GM19395 (cell line): ENCODE data around the gene WDR90.

Experiments used
- ATAC-seq: cut with Tn5 transposase; IDR thresholded peaks from one replicate; pipeline ENCODE4 v1.9.1; 2021; ENCODE audit warnings: mild to moderate bottlenecking, moderate library complexity; ENCODE audit not compliant: unreplicated experiment

Gene WDR90

GRCh38 chr16:648781-649589 is at the start of gene WDR90:
TSS of gene WDR90 (plus strand) at chr16:649365. CDS start at chr16:649417, 52 bp downstream.
- peak; percentile 75 for ATAC-seq

DNA sequence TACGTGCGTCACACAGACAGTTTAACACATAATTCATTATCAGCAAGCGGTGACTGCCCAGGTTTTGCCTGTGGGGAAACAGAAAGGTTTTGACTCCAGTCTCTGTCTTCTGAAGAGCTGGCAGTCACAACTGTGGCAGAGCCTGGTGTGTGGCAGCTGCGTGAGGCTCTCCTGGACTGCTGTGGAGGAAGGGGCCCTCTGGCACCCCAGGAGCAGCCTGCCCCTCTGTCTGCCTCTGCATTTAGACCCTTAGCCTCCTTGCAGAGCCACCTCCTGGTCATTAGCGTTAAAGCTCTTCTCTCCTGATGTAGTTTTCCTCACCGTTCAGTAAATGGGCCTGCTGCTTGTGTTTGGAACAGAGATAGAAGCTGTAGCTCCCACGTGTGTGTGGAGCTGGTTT is 48.4 kb upstream of the WDR90 start:
- ATAC-seq, result no peak

DNA sequence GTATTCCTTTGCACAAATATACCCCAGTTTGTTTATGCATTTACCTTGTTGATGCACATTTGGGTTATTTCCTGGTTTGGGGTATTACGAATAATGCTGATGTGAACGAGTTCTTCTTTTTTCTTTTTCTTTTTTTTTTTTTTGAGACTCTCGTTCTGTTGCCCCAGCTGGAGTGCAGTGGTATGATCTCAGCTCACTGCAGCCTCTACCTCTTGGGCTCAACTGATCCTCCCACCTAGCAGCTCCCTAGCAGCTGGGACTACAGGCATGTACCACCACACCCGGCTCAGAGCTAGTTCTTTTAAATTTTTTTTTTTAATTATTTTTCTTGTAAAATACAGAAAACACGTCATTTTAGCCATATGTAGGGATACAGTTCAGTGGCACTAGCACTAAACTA is 45.2 kb upstream of the WDR90 start:
- ATAC-seq, result no peak

DNA sequence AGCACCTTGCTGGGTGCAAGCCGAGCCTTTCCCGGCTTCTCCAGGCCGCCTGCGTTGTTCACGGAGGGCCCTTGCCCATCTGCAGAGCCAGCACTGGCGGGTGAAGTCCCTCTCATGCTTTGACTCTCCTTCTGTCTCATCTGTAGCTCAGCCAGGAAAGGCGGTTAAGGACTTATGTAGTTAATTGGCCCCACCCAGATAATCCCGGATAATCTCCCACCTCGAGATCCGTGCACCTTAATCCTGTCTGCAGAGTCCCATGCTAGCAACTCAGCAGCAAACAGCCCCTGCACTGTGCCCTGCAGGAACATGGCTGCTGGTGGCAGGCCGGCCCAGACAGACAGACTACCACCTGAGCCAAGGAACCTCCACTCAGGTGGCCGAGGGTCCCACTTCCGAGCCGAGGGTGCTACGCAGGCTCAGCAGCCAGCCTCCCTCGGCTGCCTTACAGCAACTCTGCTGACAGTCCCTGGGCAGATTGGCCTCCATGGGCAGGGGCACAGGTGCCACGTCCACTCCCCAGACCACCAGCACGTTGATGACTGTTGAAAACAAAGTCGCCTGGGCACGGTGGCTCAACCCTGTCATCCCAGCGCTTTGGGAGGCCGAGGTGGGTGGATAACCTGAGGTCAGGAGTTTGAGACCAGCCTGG is 42.4 kb upstream of the WDR90 start:
- no peak for ATAC-seq

- ATAC-seq, result no peak
These were observed 41.1 kb upstream of the WDR90 start for GRCh38 chr16:608019-608418.

DNA sequence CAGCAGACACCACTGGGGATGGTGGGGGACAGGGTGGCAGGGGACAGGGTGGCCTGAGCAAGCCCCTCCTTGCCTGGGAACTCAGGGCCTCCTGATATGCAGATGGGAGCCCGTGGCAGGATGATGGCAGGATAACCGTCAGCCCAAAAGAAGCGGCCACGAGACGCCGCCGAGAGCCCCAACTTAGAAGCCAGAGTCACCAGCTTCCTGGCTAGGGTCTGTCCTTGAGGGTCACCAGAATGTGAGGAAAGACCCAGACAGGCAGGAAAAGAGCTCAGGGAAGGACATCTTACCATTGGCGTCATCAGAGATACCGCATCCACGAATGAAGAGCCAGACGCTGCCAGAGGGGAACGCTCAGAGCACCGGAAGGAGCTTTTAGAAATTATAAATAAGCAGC is 39.8 kb upstream of the WDR90 start:
- no peak for ATAC-seq

DNA sequence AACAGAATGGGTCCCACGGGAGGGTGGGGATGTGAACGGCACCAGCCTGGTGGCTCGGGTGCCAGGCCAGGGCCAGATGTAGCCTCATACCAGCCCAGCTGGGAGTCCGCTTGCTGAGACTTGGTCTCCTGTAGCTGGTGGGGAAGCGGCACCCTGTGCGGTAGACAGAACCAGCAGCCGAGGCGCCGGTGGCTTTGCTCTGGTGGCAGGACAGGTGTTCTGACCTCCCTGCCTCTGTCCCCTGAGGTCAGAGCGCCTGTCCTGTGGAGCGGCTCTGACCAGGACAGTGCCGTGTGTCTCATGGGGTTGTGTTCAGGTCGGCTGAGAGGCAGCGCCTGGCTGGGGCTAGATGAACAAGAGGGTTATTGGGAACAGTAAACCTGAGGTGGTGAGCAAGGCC is 39.2 kb upstream of the WDR90 start:
- no peak for ATAC-seq

- no peak for ATAC-seq
These were observed 38.4 kb upstream of the WDR90 start for GRCh38 chr16:610513-611381.

- no peak for ATAC-seq
These were observed 34.0 kb upstream of the WDR90 start for GRCh38 chr16:615122-615521.

DNA sequence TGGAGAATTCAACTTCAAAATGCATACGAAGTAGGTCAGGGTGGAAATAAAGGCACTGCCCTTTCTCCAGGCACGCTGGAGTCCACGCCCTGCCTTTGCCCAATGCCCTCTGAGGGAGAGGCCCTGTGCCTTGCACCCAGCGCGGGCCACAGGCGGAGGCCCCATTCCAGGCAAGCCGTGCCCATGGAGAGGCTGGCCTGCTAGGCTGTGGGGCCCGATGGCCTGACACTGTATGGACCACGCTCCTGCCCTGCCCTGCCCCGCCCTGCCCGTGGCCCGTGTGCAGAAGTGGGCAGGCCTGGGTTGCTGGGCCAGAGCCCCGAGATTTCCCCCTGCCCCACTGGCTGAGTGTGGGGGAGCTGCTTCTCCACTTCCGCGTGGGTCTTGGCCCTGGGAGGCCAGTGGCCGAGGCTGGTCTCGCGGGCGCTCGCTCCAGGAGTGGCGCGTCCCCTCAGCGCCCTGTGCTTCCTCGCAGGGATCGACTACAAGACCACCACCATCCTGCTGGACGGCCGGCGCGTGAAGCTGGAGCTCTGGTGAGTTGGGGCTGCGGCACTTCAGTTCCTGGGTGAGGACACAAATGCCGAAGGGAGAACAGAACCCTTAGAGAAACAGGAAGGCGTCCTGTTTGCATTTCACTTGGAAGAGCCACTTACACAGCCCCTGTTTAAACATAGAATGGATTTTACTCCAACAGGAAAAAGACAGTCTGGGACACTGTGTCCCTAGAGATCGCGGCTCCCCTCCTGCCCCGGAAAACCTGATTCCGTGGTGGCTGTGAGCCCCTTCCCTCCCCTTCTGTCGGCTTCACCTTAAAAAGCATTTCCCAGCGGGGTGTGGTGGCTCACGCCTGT is 32.2 kb upstream of the WDR90 start:
- ATAC-seq, result no peak

DNA sequence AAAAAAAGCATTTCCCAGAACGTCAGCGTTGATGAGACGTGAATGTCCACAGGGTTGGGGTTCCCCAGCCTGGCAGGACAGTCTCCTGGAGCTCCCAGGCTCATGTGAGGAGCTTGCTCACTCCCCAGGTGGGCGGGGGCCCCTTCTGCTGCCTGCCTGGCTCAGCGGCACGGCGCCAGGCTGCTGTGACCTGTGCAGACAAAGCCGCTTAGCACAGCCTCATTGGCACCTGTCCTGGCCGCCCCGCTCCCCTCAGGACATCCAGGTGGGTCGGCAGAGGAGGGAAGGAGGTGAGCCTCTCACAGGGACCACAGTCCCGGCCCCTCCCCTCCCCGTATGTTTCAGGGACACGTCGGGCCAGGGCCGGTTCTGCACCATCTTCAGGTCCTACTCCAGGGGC is 31.3 kb upstream of the WDR90 start:
- ATAC-seq, result no peak

GRCh38 chr16:619476-620100 is 29.6 kb upstream of the WDR90 start:
- ATAC-seq, result no peak

GRCh38 chr16:620700-621525 is 28.3 kb upstream of the WDR90 start:
- no peak for ATAC-seq

DNA sequence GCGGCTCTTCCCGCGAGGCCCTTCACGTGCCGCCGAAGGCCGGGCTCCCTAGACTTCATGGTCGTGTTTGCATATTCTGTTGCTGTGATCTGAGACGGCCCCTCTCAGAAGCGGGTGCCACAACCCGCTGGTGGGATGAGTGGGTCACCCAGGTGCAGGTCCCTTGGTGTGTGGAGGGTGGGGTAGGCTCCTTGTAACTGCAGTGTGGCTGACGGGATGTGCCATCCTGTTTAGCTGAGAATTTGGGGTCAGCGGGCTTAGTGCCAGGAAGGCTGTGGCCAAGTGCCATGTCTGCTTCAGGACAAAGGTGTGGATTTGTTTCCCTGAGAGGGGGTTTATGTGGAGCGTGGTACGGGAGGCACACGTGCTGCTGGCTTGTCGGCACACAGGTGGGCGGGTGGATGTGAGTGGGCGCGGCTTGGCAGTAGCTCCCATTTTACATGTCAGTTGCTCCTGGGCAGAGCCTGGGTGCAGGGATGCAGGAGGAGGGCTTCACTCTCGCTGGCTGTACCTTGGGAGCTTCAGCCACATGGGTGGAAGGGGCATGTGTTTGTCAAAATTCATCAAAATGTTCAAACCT is 27.5 kb upstream of the WDR90 start:
- ATAC-seq, result no peak

- ATAC-seq, result no peak
These were observed 26.3 kb upstream of the WDR90 start for GRCh38 chr16:622920-623280.

DNA sequence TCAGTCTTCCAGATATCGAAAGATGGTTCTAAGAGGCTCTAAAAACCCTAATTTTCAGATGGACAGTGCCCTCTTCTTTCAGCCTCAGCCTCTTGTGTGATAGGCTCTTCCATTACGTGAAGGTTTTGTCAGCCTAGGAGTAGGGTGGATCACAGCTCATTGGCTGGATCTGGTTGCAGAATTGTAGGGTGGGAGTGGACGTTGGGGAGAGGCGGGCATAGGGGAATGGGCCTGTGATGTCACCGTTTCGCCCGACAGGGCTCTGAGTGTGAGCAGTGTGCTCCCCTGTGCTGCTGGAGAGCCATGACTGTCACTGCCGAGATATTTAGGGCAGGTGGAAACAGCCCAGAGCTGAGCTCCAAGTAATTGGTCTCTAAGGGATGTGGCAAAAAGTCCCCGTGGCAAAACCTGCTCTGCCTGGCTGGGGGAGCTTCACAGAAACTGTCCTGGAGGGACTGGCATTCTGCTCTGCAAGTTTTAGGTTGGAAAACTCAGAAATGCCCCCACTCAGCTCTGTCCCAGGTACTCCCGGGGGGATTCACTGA is 24.6 kb upstream of the WDR90 start:
- no peak for ATAC-seq

- ATAC-seq, result no peak
These were observed 23.8 kb upstream of the WDR90 start for GRCh38 chr16:625117-625976.
